KOPT-K1 (cell line): ENCODE measurements around the gene S1PR4.
"Not testable (repeated sequence)": the region's sequence is repeated elsewhere in the genome, so short reads cannot be mapped to it uniquely, and the experiment has no call there.

Experiments
- H3K27ac ChIP-seq: fragments of 200-600 bp; sonication (generic); 2 replicates; pipeline ENCODE4 v1.5.1; 2016; ENCODE audit warnings: antibody characterized with exemption, mild to moderate bottlenecking, low read depth, low read length; ENCODE audit not compliant: poor library complexity, severe bottlenecking
- H3K36me3 ChIP-seq: fragments of 200-600 bp; sonication (generic); 2 replicates; pipeline ENCODE4 v1.5.1; 2017; ENCODE audit warnings: antibody characterized with exemption, mild to moderate bottlenecking, low read length, moderate library complexity; ENCODE audit not compliant: insufficient read depth
- H3K9me3 ChIP-seq: fragments of 200-600 bp; sonication (generic); 2 replicates; pipeline ENCODE4 v1.5.1; 2017; ENCODE audit warnings: antibody characterized with exemption, low read length, mild to moderate bottlenecking; ENCODE audit not compliant: insufficient read depth, poor library complexity, severe bottlenecking

The S1PR4 gene

GRCh38 chr19:3162418-3163229 is 15.9 kb upstream of the S1PR4 start:
- Histone ChIP-seq H3K36me3 (peaks cover 96% of the 10 kb centered on the region), H3K9me3 (no peaks in the 10 kb centered on the region), H3K27ac (no peak overlapping the region)

- H3K9me3 ChIP-seq, result no peaks in the 10 kb centered on the region
- H3K36me3 ChIP-seq, result peaks cover 96% of the 10 kb centered on the region
- H3K27ac ChIP-seq, result no peak overlapping the region
Measured at GRCh38 chr19:3163230-3163886, 15.2 kb upstream of the S1PR4 start.

- peaks cover 92% of the 10 kb centered on the region for H3K36me3 ChIP-seq
- H3K27ac ChIP-seq, result no peak overlapping the region
- no peaks in the 10 kb centered on the region for H3K9me3 ChIP-seq
Measured at GRCh38 chr19:3163943-3164342, 14.6 kb upstream of the S1PR4 start.

- Histone ChIP-seq H3K36me3 (peaks cover 87% of the 10 kb centered on the region), H3K9me3 (no peaks in the 10 kb centered on the region), H3K27ac (peak overlapping the region; percentile 22)
Measured at GRCh38 chr19:3167533-3168272, 10.9 kb upstream of the S1PR4 start.

GRCh38 chr19:3171894-3172672 is 6.5 kb upstream of the S1PR4 start:
- Histone ChIP-seq H3K36me3 (peaks cover 47% of the 10 kb centered on the region), H3K9me3 (no peaks in the 10 kb centered on the region), H3K27ac (no peak overlapping the region)

GRCh38 chr19:3172673-3173000 is 5.9 kb upstream of the S1PR4 start:
- H3K36me3 ChIP-seq, result peaks cover 41% of the 10 kb centered on the region
- not testable (repeated sequence) for H3K27ac ChIP-seq, H3K9me3 ChIP-seq

- Histone ChIP-seq H3K9me3 (no peaks in the 10 kb centered on the region), H3K27ac (peak overlapping the region; percentile 3), H3K36me3 (peaks cover 20% of the 10 kb centered on the region; the same call in 1 of the 2 replicates)
Measured at GRCh38 chr19:3175781-3176714, 2.5 kb upstream of the S1PR4 start.

GRCh38 chr19:3176715-3177501 is 1.7 kb upstream of the S1PR4 start:
- Histone ChIP-seq H3K9me3 (no peaks in the 10 kb centered on the region), H3K27ac (peak overlapping the region; percentile 3), H3K36me3 (peaks cover 13% of the 10 kb centered on the region)

GRCh38 chr19:3178973-3179738 is 587 bp downstream of the S1PR4 start:
- Histone ChIP-seq H3K27ac (peak overlapping the region; percentile 100), H3K36me3 (peaks cover 10% of the 10 kb centered on the region)

GRCh38 chr19:3179739-3180293 is 1.2 kb downstream of the S1PR4 start:
- Histone ChIP-seq H3K9me3 (no peaks in the 10 kb centered on the region), H3K36me3 (peaks cover 15% of the 10 kb centered on the region), H3K27ac (peak overlapping the region; percentile 100)

More at GRCh38 chr19:3178973-3179738, 587 bp downstream of the S1PR4 start:
- H3K9me3 ChIP-seq, result no peaks in the 10 kb centered on the region

GRCh38 chr19:3183721-3184641 is 5.4 kb downstream of the S1PR4 start:
- peak overlapping the region; percentile 7 for H3K27ac ChIP-seq
- H3K9me3 ChIP-seq, result no peaks in the 10 kb centered on the region
- peaks cover 25% of the 10 kb centered on the region for H3K36me3 ChIP-seq
